GM23248 (cell line): Measurements from ENCODE around the gene SLC38A11. TPM values are rescaled to one million over a fixed set of nuclear protein-coding genes. Genes with fewer than 3 reads are reported as not detected.

ENCODE experiments used
- DNase-seq: peaks from one replicate; pipeline ENCODE4 v3.0.0-alpha.2; 2015
- H2AFZ ChIP-seq: fragments of 200-600 bp; sonication (generic); 2 replicates; pipeline ENCODE4 v1.6.1; 2016; ENCODE audit warnings: antibody characterized with exemption
- H3F3A ChIP-seq: fragments of 200-600 bp; sonication (generic); 2 replicates; pipeline ENCODE4 v1.6.1; 2016; ENCODE audit warnings: mild to moderate bottlenecking, antibody characterized with exemption, mixed run types; ENCODE audit not compliant: insufficient read depth
- H3K27ac ChIP-seq: fragments of 200-600 bp; sonication (generic); 2 replicates; pipeline ENCODE4 v1.5.1; 2016; ENCODE audit warnings: mild to moderate bottlenecking
- H3K27me3 ChIP-seq: fragments of 200-600 bp; sonication (generic); replicated peaks from 2 replicates; pipeline ENCODE4 v1.6.1; 2016; ENCODE audit warnings: mild to moderate bottlenecking; ENCODE audit not compliant: insufficient read depth
- H3K36me3 ChIP-seq: fragments of 200-600 bp; sonication (generic); 2 replicates; pipeline ENCODE4 v1.6.1; 2016; ENCODE audit warnings: low read depth, mild to moderate bottlenecking
- H3K4me1 ChIP-seq: fragments of 200-600 bp; sonication (generic); 2 replicates; pipeline ENCODE4 v1.6.1; 2016; ENCODE audit warnings: mild to moderate bottlenecking; ENCODE audit not compliant: insufficient read depth
- H3K4me2 ChIP-seq: fragments of 200-600 bp; sonication (generic); one replicate; pipeline ENCODE4 v1.6.1; 2016; ENCODE audit warnings: mild to moderate bottlenecking; ENCODE audit not compliant: unreplicated experiment
- H3K4me3 ChIP-seq: fragments of 200-600 bp; sonication (generic); 2 replicates; pipeline ENCODE4 v1.5.1; 2016; ENCODE audit warnings: mild to moderate bottlenecking
- H3K79me2 ChIP-seq: fragments of 200-600 bp; sonication (generic); 2 replicates; pipeline ENCODE4 v1.6.1; 2016; ENCODE audit warnings: mild to moderate bottlenecking; ENCODE audit not compliant: insufficient read depth
- H3K9ac ChIP-seq: fragments of 200-600 bp; sonication (generic); 2 replicates; pipeline ENCODE4 v1.6.1; 2016; ENCODE audit warnings: mild to moderate bottlenecking
- H3K9me2 ChIP-seq: fragments of 200-600 bp; sonication (generic); 2 replicates; pipeline ENCODE4 v1.6.1; 2016; ENCODE audit warnings: mixed run types, mild to moderate bottlenecking, moderate library complexity; ENCODE audit not compliant: insufficient read depth
- H3K9me3 ChIP-seq: fragments of 200-600 bp; sonication (generic); one replicate; pipeline ENCODE4 v1.6.1; 2017; ENCODE audit warnings: low read depth
- H4K20me1 ChIP-seq: fragments of 200-600 bp; sonication (generic); 2 replicates; pipeline ENCODE4 v1.6.0; 2016; ENCODE audit not compliant: insufficient read depth
- EZH2 ChIP-seq: fragments of 200-600 bp; sonication (generic); IDR thresholded peaks from 2 replicates; pipeline ENCODE4 v1.6.1; 2018; ENCODE audit warnings: antibody characterized with exemption, mild to moderate bottlenecking; ENCODE audit not compliant: insufficient read depth, poor library complexity, severe bottlenecking
- EZH2phosphoT487 ChIP-seq: fragments of 200-600 bp; sonication (generic); IDR thresholded peaks from 2 replicates; pipeline ENCODE4 v1.6.1; 2018; ENCODE audit warnings: antibody characterized with exemption, moderate library complexity, mild to moderate bottlenecking, low read depth; ENCODE audit not compliant: insufficient read depth
- WGBS, 2 experiments: methylation state at CpG; one replicate each; pipeline ENCODE4 v1.1.6; 2015 to 2017; ENCODE audit warnings: low lambda C conversion rate in 2 of 2, low coverage in 1 of 2; ENCODE audit errors: missing lambda C conversion rate in 2 of 2; 5-methylcytosine and 5-hydroxymethylcytosine counted together
- in situ Hi-C: fragments of 300-500 bp; cut with MboI; formaldehyde crosslinking; loops from 2 replicates; pipeline ENCODE4 v1.15.0; 2020
- polyA plus RNA-seq: library from polyadenylated mRNA; unstranded; fragments of >200 nt; fragmentation: Nextera tagmentation; extraction: Ambion mirVana; gene quantifications from 2 replicates; pipeline ENCODE4 v1.2.1, GENCODE V29; 2016
- total RNA-seq: library from RNA; depleted of rRNA; stranded (reverse); fragments of >200 nt; shearing (Covaris generic); gene quantifications from 2 replicates; pipeline ENCODE4 v1.2.3, GENCODE V29; 2014

The SLC38A11 gene
- total and polyA plus RNA-seq, 2 experiments from 2014 or later, result not detected

- WGBS, 2 experiments, result 89 to 94% methylated on average over 7 of the region's 7 CpGs
- H3F3A ChIP-seq, result no peaks in the 10 kb centered on the region
- in situ Hi-C loops, result no loop called here
Observed at GRCh38 chr2:164947281-164947680, 8.0 kb downstream of the SLC38A11 start.

GRCh38 chr2:164943289-164943688 is 12.0 kb downstream of the SLC38A11 start:
- Histone ChIP-seq H3K9me3 (no peaks in the 10 kb centered on the region), H4K20me1 (no peaks in the 10 kb centered on the region), H2AFZ (no peak overlapping the region), H3K4me1 (no peaks in the 10 kb centered on the region), H3K4me2 (no peak overlapping the region), H3K27ac (no peak overlapping the region), H3K4me3 (no peak overlapping the region), H3F3A (no peaks in the 10 kb centered on the region), H3K27me3 (no peaks in the 10 kb centered on the region), H3K9ac (no peak overlapping the region), H3K79me2 (no peaks in the 10 kb centered on the region), H3K9me2 (no peaks in the 10 kb centered on the region), H3K36me3 (no peaks in the 10 kb centered on the region)
- WGBS, 2 experiments, result 23 to 41% methylated on average over 1 of the region's 1 CpG
- in situ Hi-C loops, result no loop called here
- TF ChIP-seq EZH2phosphoT487 (no peak), EZH2 (no peak)
- DNase-seq, result no peak

More at GRCh38 chr2:164947281-164947680, 8.0 kb downstream of the SLC38A11 start:
- no peaks in the 10 kb centered on the region for H3K9me2 ChIP-seq
- H3K4me3 ChIP-seq, result no peak overlapping the region
- H3K27ac ChIP-seq, result no peak overlapping the region
- no peaks in the 10 kb centered on the region for H3K36me3 ChIP-seq
- H3K4me1 ChIP-seq, result no peaks in the 10 kb centered on the region
- no peaks in the 10 kb centered on the region for H4K20me1 ChIP-seq
- no peak overlapping the region for H3K4me2 ChIP-seq
- no peaks in the 10 kb centered on the region for H3K9me3 ChIP-seq
- TF ChIP-seq EZH2phosphoT487 (no peak), EZH2 (no peak)
- H3K27me3 ChIP-seq, result no peaks in the 10 kb centered on the region
- H2AFZ ChIP-seq, result no peak overlapping the region
- DNase-seq, result no peak
- no peak overlapping the region for H3K9ac ChIP-seq
- no peaks in the 10 kb centered on the region for H3K79me2 ChIP-seq

- no peak for DNase-seq
- Histone ChIP-seq H2AFZ (peak overlapping the region; percentile 32), H3K9ac (no peak overlapping the region), H3K9me2 (no peaks in the 10 kb centered on the region), H4K20me1 (no peaks in the 10 kb centered on the region), H3K27ac (no peak overlapping the region), H3K79me2 (no peaks in the 10 kb centered on the region), H3K27me3 (no peaks in the 10 kb centered on the region), H3F3A (no peaks in the 10 kb centered on the region), H3K4me2 (no peak overlapping the region), H3K4me3 (no peak overlapping the region), H3K4me1 (no peaks in the 10 kb centered on the region), H3K36me3 (no peaks in the 10 kb centered on the region), H3K9me3 (no peaks in the 10 kb centered on the region)
- WGBS, 2 experiments, result 76% methylated on average over 3 of the region's 3 CpGs
- TF ChIP-seq EZH2phosphoT487 (no peak), EZH2 (no peak)
- in situ Hi-C loops, result no loop called here
Observed at GRCh38 chr2:164937864-164938401, 17.4 kb downstream of the SLC38A11 start.

GRCh38 chr2:164935118-164936101 is 19.9 kb downstream of the SLC38A11 start:
- Histone ChIP-seq H2AFZ (no peak overlapping the region; the same call in 1 of the 2 replicates), H3K27me3 (no peaks in the 10 kb centered on the region), H3K4me2 (no peak overlapping the region), H3K36me3 (no peaks in the 10 kb centered on the region), H4K20me1 (no peaks in the 10 kb centered on the region), H3K9me2 (no peaks in the 10 kb centered on the region), H3K79me2 (no peaks in the 10 kb centered on the region), H3K27ac (no peak overlapping the region), H3K4me3 (no peak overlapping the region), H3K9me3 (no peaks in the 10 kb centered on the region), H3K4me1 (no peaks in the 10 kb centered on the region), H3F3A (no peaks in the 10 kb centered on the region), H3K9ac (no peak overlapping the region)
- TF ChIP-seq EZH2 (no peak), EZH2phosphoT487 (no peak)
- no peak for DNase-seq
- in situ Hi-C loops, result no loop called here
- WGBS, 2 experiments, result 85 to 88% methylated on average over 5 of the region's 5 CpGs
